Suppressor macrophage (primary cell): Measurements from ENCODE around the gene RIN2.
"Not testable (repeated sequence)": the region's sequence is repeated elsewhere in the genome, so short reads cannot be mapped to it uniquely, and the experiment has no call there.

Experiments used
- DNase-seq, 4 experiments: peaks; one replicate each; pipeline ENCODE4 v3.0.0-alpha.2; 2020 to 2022

The RIN2 gene

GRCh38 chr20:19789446-19789845, 31.4 kb downstream of the RIN2 start:
- no peak for DNase-seq

GRCh38 chr20:19791887-19792286, 33.8 kb downstream of the RIN2 start:
- DNase-seq: no peak

DNA sequence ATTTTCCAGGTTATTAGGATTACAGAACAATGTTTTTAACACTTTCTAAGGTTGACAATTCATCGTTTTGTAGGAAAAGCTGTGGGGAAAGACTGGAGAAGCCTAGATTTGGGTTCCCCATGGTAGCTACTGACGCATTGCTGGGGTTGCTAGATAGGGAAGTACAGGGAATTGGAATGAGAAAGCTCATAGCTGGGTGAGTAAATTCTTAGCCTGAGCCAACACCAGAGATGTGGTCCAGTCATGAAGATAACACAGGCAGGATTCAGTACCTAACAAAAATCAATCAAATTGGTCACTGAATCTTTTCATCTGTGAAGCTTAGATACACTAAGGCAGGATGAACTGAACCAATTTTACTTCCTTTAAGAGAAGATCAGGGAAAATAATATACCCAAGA, 35.7 kb downstream of the RIN2 start:
- no peak for DNase-seq

DNA sequence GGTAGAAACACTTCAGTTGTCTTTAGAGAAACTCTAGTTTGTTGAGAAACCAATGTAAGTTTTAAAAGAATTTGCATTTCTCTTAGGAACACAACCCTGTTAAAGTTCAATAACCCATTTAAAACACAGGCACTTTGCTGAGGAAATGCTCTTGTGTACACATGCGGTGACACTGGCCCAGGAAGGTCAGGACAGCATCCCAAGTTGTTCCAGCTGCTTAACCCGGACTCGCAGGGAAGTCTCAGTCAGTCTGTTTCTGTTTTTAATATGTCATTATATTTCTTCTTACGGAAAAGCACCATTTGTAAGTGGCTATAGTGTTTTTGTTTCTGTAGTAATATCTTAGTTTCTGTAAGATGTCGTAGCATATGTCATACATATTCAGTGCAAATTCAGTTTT, 36.9 kb downstream of the RIN2 start:
- DNase-seq: no peak

DNA sequence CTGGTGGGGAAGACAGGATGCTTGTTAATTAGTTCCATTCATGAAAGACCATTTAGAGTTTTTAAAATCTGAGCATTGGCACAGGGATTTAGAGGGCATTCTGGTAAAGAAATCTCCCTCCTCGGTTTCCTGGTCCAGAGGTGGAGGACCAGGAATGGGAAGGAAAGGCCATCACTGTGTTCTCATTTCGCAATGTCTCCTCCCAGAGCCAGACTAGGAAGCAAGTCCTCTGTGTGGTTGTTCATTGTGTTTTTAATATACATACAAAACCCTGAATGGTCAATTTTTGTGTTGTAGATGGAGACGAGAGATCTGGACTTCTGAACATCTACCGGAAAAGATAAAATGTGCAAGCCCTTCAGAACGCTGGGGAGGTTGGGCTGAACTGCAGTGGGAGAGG, 41.3 kb downstream of the RIN2 start:
- DNase-seq: no peak

- no peak for DNase-seq
Measured at GRCh38 chr20:19802099-19802491, 44.0 kb downstream of the RIN2 start.

GRCh38 chr20:19802492-19803158, 44.6 kb downstream of the RIN2 start:
- DNase-seq: no peak

DNA sequence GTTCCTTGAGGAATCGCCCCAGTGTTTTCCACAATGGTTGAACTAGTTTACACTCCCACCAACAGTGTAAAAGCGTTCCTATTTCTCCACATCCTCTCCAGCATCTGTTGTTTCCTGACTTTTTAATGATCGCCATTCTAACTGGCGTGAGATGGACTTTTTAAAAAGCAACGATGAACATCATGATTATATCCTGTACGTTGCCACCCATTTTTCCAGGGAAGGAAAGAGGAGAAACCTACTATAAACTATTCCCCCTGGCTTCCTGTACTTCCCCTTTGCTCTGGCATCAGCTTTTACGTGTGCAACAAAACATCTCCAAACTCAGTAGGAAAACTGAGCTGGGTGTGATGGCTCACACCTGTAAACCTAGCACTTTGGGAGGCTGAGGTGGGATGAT, 48.2 kb downstream of the RIN2 start:
- DNase-seq: not testable (repeated sequence)

GRCh38 chr20:19806806-19807190, 48.7 kb downstream of the RIN2 start:
- no peak for DNase-seq

GRCh38 chr20:19807191-19807945, 49.3 kb downstream of the RIN2 start:
- peak in 2 of 4 experiments; percentile 30 to 40 for DNase-seq
